Motor neuron (in vitro differentiated cells): Measurements from ENCODE around the gene NOM1. TPM values are rescaled to one million over a fixed set of nuclear protein-coding genes. Genes with fewer than 3 reads are reported as not detected.

ENCODE experiments used
- ATAC-seq, 8 experiments: fragments of 200-7000 bp; cut with Tn5 transposase; replicated peaks in 6 of 8; 2 replicates each; pipeline ENCODE4 v1.8.0; 2021; ENCODE audit warnings: mild to moderate bottlenecking in 8 of 8, moderate library complexity in 8 of 8
- H3K27ac ChIP-seq, 2 donors: fragments of 250-450 bp; sonication (Bioruptor Pico); 2 replicates each; pipeline ENCODE4 v1.9.0; 2021; ENCODE audit warnings: antibody characterized with exemption in 2 of 2, mild to moderate bottlenecking in 2 of 2, moderate library complexity in 1 of 2
- H3K4me1 ChIP-seq, 2 donors: fragments of 250-450 bp; sonication (Bioruptor Pico); replicated peaks in 1 of 2; 2 replicates each; pipeline ENCODE4 v1.6.1; 2021; ENCODE audit warnings: antibody characterized with exemption in 2 of 2, mild to moderate bottlenecking in 2 of 2, moderate library complexity in 1 of 2
- H3K4me3 ChIP-seq, 5 donors: fragments of 250-450 bp; sonication (Bioruptor Pico); 2 replicates each; pipeline ENCODE4 v1.9.0; 2021; ENCODE audit warnings: antibody characterized with exemption in 5 of 5, mild to moderate bottlenecking in 5 of 5, moderate library complexity in 4 of 5
- WGBS, 10 experiments: fragments of 450-650 bp; shearing (Covaris generic); methylation state at CpG; one replicate each; pipeline ENCODE4 v1.0.0; 2022; 5-methylcytosine and 5-hydroxymethylcytosine counted together
- in situ Hi-C, 9 experiments: fragments of 400-800 bp; cut with MboI; loops; one replicate each; pipeline ENCODE4 v1.15.0; 2021; ENCODE audit warnings: low sequenced_read_pairs in 9 of 9, low pct_unique_long_range_greater_than_20kb in 2 of 9; ENCODE audit not compliant: unreplicated experiment in 9 of 9
- total RNA-seq, 8 experiments: library from RNA; unstranded; fragments of 300-600 nt; gene quantifications; 2 replicates each; pipeline versions ENCODE4 v1.2.3 to v1.2.4, GENCODE V29; 2022

The NOM1 gene
- total RNA-seq, 8 experiments from 2014 or later, result 7.2 to 44.4 (median 9.5) TPM

DNA sequence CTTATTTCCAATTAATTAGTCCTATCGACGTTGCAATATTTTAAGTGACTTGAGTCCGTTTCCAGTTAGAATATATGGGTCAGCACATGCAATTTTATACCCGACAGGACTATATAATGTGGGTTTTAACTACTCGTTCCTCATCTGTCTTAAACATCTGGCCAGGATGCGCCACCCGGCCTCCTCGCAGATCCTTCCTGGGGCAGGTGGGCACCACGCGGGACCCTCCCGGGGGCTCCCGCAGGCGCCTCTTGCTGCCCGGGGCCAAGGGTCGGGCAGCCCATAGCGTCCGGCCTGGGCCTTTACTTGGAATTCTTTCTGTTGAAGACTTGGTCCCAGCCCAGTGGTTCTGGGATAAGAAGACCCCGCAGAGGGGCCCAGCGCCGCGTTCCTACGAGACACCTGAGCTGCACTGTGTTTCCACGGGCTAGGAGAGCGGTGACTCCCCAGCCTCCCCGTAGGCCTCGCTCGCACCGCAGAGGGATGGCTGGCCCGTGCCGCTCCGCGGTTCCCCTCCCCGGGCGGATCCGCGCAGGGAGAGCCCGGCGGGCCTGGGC is 71.1 kb downstream of the NOM1 start:
- peak in 2 of 8 experiments; percentile 4 to 23 for ATAC-seq
- H3K27ac ChIP-seq, result no peak overlapping the region
- peaks cover 28 to 35% of the 10 kb centered on the region in 2 donors for H3K4me1 ChIP-seq
- in situ Hi-C loops, result no loop called here
- 0 to 18% (median 2%) methylated on average over 1 to 25 of the region's 38 CpGs; no CpG with 5 or more reads in 1 of the 10 experiments for WGBS, 10 experiments
- H3K4me3 ChIP-seq, result peak overlapping the region in 1 of 5 donors; percentile 18

DNA sequence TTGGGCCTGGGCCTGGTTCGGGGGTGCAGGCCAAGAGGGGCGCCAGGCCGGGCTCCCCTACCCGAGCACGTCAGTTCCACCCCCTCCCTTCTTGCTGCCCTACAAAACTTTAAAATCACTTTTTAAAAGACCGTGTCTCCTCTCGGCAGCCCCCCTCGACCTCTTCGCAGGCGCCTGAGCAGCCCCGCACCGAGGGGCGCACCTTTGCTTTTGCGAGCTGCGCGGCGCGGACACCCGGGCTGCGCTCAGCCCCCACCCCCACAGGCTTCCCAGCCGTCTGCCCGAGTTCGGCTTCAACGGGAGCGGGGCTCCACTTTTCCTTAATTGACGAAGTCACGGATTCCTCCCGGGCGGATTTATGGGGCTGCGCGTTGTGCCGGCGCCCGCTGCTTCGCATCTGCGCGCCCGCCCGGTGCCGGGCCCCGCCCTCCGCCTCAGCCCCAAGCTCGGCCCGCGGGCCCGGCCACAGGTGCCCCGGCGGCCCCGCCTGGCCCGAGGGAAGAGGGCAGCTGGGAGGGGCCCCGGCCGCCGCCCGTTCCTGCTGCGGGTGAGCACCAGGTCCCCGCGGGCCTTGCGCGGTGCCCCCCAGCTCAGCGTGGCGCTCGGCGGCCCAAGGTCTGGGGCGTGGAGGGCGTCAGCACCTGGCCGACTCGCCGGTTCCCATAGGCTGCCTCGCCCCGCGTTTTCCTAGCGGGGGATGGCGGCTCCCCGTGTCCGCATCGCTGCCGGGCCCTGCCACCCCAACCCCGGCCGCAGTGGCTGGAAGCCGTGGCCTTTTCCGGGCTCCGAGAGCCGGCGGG is 71.8 kb downstream of the NOM1 start:
- H3K4me3 ChIP-seq, result peak overlapping the region in 2 of 5 donors; percentile 2 to 18
- ATAC-seq, result peak in 6 of 8 experiments; percentile 1 to 51 (median 24)
- 0 to 1% (median 0%) methylated on average over 1 to 13 of the region's 84 CpGs; no CpG with 5 or more reads in 5 of the 10 experiments for WGBS, 10 experiments
- H3K27ac ChIP-seq, result no peak overlapping the region
- H3K4me1 ChIP-seq, result peaks cover 21 to 32% of the 10 kb centered on the region in 2 donors
- in situ Hi-C loops, result no loop called here

GRCh38 chr7:157021871-157022680 is 72.6 kb downstream of the NOM1 start:
- Histone ChIP-seq H3K27ac (no peak overlapping the region), H3K4me3 (peak overlapping the region in 1 of 5 donors; percentile 18), H3K4me1 (peaks cover 13 to 26% of the 10 kb centered on the region in 2 donors)
- 0 to 20% (median 5%) methylated on average over 1 to 10 of the region's 30 CpGs; no CpG with 5 or more reads in 3 of the 10 experiments for WGBS, 10 experiments
- in situ Hi-C loops, result no loop called here
- ATAC-seq, result no peak

Other genes with a start within 250 kb of the NOM1 start
- 10 to 100 TPM; 26.4 to 64.1 (median 31.4) TPM for gene LMBR1, start 56.5 kb upstream of the NOM1 start, total RNA-seq
- 10 to 100 TPM in 3 of 8 experiments, 1 to 10 TPM in 3, under 1 TPM in 2; 0.36 to 14.8 (median 4.3) TPM for gene MNX1, start 61.0 kb downstream of the NOM1 start, total RNA-seq
- 100 to 1,000 TPM in 1 of 8 experiments, 10 to 100 TPM in 7; 21.8 to 111 (median 34.1) TPM for gene UBE3C, start 189.2 kb downstream of the NOM1 start, total RNA-seq